Right lobe of liver (tissue), 4 donors: ENCODE data around the gene FUCA1.
"Not testable (repeated sequence)": the region's sequence is repeated elsewhere in the genome, so short reads cannot be mapped to it uniquely, and the experiment has no call there.

Source experiments
- CTCF ChIP-seq, 4 donors: fragments of 200-600 bp in 3 of 4; fragments of 450-650 bp in 1 of 4; IDR thresholded peaks; one replicate each; pipeline versions ENCODE4 v1.5.1 to v1.8.0; 2016 to 2022; ENCODE audit warnings: antibody characterized with exemption in 4 of 4, mild to moderate bottlenecking in 2 of 4
- POLR2A ChIP-seq: fragments of 450-650 bp; IDR thresholded peaks from one replicate; pipeline ENCODE4 v1.6.1; 2017; ENCODE audit warnings: antibody characterized with exemption, mild to moderate bottlenecking
- donor health status: DM: no; HTN: no; CAD: no.
- donor health status: DM: no; HTN: no; CAD: no.
- donor health status: DM: no; HTN: yes; CAD: no.

- TF ChIP-seq CTCF (IDR thresholded peaks at IDR 0.05); POLR2A: not testable (repeated sequence)
Observed at GRCh38 chr1:23853124-23853523, 15.0 kb downstream of the FUCA1 start.
